H1 (cell line): ENCODE data around the gene KRTAP26-1. TPM values are rescaled to one million over a fixed set of nuclear protein-coding genes. Genes with fewer than 3 reads are reported as not detected.

Source experiments
- CTCF ChIA-PET: fragments of 300-600 bp; sonication (Branson Sonifier 250); formaldehyde crosslinking; loops from one replicate; lab custom pipeline; 2021; ENCODE audit not compliant: partially characterized antibody; lab: Charles Lee
- POLR2A ChIA-PET: fragments of 300-600 bp; sonication (Branson Sonifier 250); formaldehyde crosslinking; loops from one replicate; lab custom pipeline; 2021; ENCODE audit warnings: inconsistent platforms; ENCODE audit not compliant: partially characterized antibody; lab: Charles Lee
- DNase-seq, 2 experiments: peaks; one replicate each; pipeline versions ENCODE4 v3.0.0 to v3.0.0-alpha.2; 2010 to 2022; ENCODE audit warnings: low spot score in 2 of 2, low read depth in 1 of 2, mixed read lengths in 1 of 2
- FAIRE-seq: peaks from 2 replicates; lab custom pipeline; 2011; peaks lifted over from hg19 to GRCh38; lab: Jason Lieb, UNC
- H2AFZ ChIP-seq: 2 replicates; pipeline ENCODE4 v1.8.1; 2012; ENCODE audit warnings: low read length, inconsistent platforms
- H2AK5ac ChIP-seq: 2 replicates; pipeline ENCODE4 v1.6.1; 2013; ENCODE audit warnings: low read depth, low read length
- H2BK120ac ChIP-seq: replicated peaks from 2 replicates; pipeline ENCODE3; 2013; ENCODE audit warnings: low read depth, low read length, inconsistent platforms
- H2BK12ac ChIP-seq: 2 replicates; pipeline ENCODE4 v1.6.1; 2013; ENCODE audit warnings: low read depth, low read length
- H2BK15ac ChIP-seq: 2 replicates; pipeline ENCODE4 v1.6.1; 2013; ENCODE audit warnings: low read length
- H2BK20ac ChIP-seq: 2 replicates; pipeline ENCODE4 v1.6.1; 2013; ENCODE audit warnings: low read length
- H2BK5ac ChIP-seq: 2 replicates; pipeline ENCODE4 v1.6.1; 2013; ENCODE audit warnings: low read depth, low read length
- H3K14ac ChIP-seq: 2 replicates; pipeline ENCODE4 v1.6.1; 2013; ENCODE audit warnings: inconsistent platforms; ENCODE audit not compliant: insufficient read length
- H3K18ac ChIP-seq: 2 replicates; pipeline ENCODE4 v1.6.1; 2013; ENCODE audit warnings: low read length; ENCODE audit errors: extremely low read depth
- H3K23ac ChIP-seq: 2 replicates; pipeline ENCODE4 v1.6.1; 2013; ENCODE audit warnings: inconsistent platforms; ENCODE audit not compliant: insufficient read length
- H3K23me2 ChIP-seq: 2 replicates; pipeline ENCODE4 v1.6.1; 2013; ENCODE audit warnings: low read depth, low read length
- H3K27ac ChIP-seq: 2 replicates; pipeline ENCODE4 v1.6.1; 2011; ENCODE audit warnings: low read depth, low read length, inconsistent platforms
- H3K27me3 ChIP-seq, 4 experiments: replicated peaks in 1 of 4; 1 replicate in 1 of 4; 2 replicates in 3 of 4; pipeline versions ENCODE4 v1.6.1 to v1.8.1; 2011 to 2013; ENCODE audit warnings: low read length in 3 of 4, mild to moderate bottlenecking in 3 of 4, inconsistent platforms in 2 of 4, mixed read lengths in 2 of 4, moderate library complexity in 1 of 4; ENCODE audit not compliant: control insufficient read depth in 3 of 4, insufficient read depth in 3 of 4; ENCODE audit errors: extremely low read depth in 1 of 4
- H3K36me3 ChIP-seq, 4 experiments: 2 replicates each; pipeline versions ENCODE4 v1.6.1 to v1.8.1; 2011 to 2013; ENCODE audit warnings: mild to moderate bottlenecking in 4 of 4, low read length in 3 of 4, moderate library complexity in 2 of 4, control low read depth in 1 of 4, inconsistent platforms in 1 of 4; ENCODE audit not compliant: insufficient read depth in 4 of 4, control insufficient read depth in 2 of 4
- H3K4ac ChIP-seq: replicated peaks from 2 replicates; pipeline ENCODE3; 2013; ENCODE audit warnings: low read length, low read depth, mixed read lengths, inconsistent platforms; ENCODE audit not compliant: insufficient read length
- H3K4me1 ChIP-seq, 4 experiments: replicated peaks in 1 of 4; 1 replicate in 1 of 4; 2 replicates in 3 of 4; pipeline versions ENCODE4 v1.6.1 to v1.8.1; 2011 to 2013; ENCODE audit warnings: low read length in 3 of 4, inconsistent platforms in 2 of 4, mixed read lengths in 1 of 4; ENCODE audit not compliant: insufficient read depth in 4 of 4, control insufficient read depth in 3 of 4
- H3K4me2 ChIP-seq, 2 experiments: 2 replicates each; pipeline versions ENCODE4 v1.6.1 to v1.8.1; 2011 to 2013; ENCODE audit warnings: low read depth in 2 of 2, low read length in 2 of 2, control low read depth in 1 of 2, inconsistent platforms in 1 of 2, mild to moderate bottlenecking in 1 of 2; ENCODE audit not compliant: insufficient read depth in 1 of 2
- H3K4me3 ChIP-seq, 4 experiments: fragments of 200-600, 300-600 bp in 1 of 4; sonication (generic), shearing (Covaris generic), sonication (Bioruptor Twin) in 1 of 4; 2 replicates each; pipeline versions ENCODE4 v1.5.1 to v1.8.1; 2011 to 2016; ENCODE audit warnings: low read length in 4 of 4, low read depth in 3 of 4, control low read depth in 2 of 4, inconsistent platforms in 2 of 4, mild to moderate bottlenecking in 2 of 4, mixed read lengths in 1 of 4, moderate library complexity in 1 of 4; ENCODE audit not compliant: insufficient read depth in 2 of 4; ENCODE audit errors: extremely low read depth in 1 of 4
- H3K56ac ChIP-seq: replicated peaks from 2 replicates; pipeline ENCODE3; 2013; ENCODE audit warnings: low read depth, mild to moderate bottlenecking, mixed read lengths, low read length, inconsistent platforms; ENCODE audit not compliant: insufficient read length
- H3K79me1 ChIP-seq: 2 replicates; pipeline ENCODE4 v1.6.1; 2013; ENCODE audit warnings: low read depth, low read length, control low read depth
- H3K79me2 ChIP-seq, 2 experiments: 2 replicates each; pipeline versions ENCODE4 v1.6.1 to v1.8.1; 2012 to 2013; ENCODE audit warnings: low read length in 2 of 2, mild to moderate bottlenecking in 2 of 2, inconsistent platforms in 1 of 2; ENCODE audit not compliant: insufficient read depth in 2 of 2, control insufficient read depth in 1 of 2
- H3K9ac ChIP-seq, 4 experiments: replicated peaks in 1 of 4; 1 replicate in 1 of 4; 2 replicates in 3 of 4; pipeline versions ENCODE4 v1.6.1 to v1.8.1; 2011 to 2013; ENCODE audit warnings: low read depth in 3 of 4, low read length in 3 of 4, control low read depth in 2 of 4, mild to moderate bottlenecking in 2 of 4, moderate library complexity in 2 of 4, inconsistent platforms in 1 of 4; ENCODE audit errors: extremely low read depth in 1 of 4
- H3K9me3 ChIP-seq, 2 experiments: 2 replicates each; pipeline versions ENCODE4 v1.6.1 to v1.8.1; 2012 to 2013; ENCODE audit warnings: mild to moderate bottlenecking in 2 of 2, moderate library complexity in 2 of 2, control low read depth in 1 of 2, inconsistent platforms in 1 of 2, low read depth in 1 of 2, low read length in 1 of 2, mixed read lengths in 1 of 2; ENCODE audit not compliant: insufficient read depth in 2 of 2
- H4K20me1 ChIP-seq, 2 experiments: replicated peaks in 1 of 2; 2 replicates each; pipeline versions ENCODE3 to v1.8.1; 2011 to 2013; ENCODE audit warnings: inconsistent platforms in 2 of 2, low read length in 2 of 2, mild to moderate bottlenecking in 1 of 2; ENCODE audit not compliant: insufficient read depth in 2 of 2, control insufficient read depth in 1 of 2
- H4K5ac ChIP-seq: 2 replicates; pipeline ENCODE4 v1.6.1; 2013; ENCODE audit warnings: low read length, low read depth, mixed read lengths, inconsistent platforms; ENCODE audit not compliant: insufficient read length
- H4K8ac ChIP-seq: 2 replicates; pipeline ENCODE4 v1.8.0; 2013; ENCODE audit warnings: mild to moderate bottlenecking, moderate library complexity, low read length, inconsistent platforms; ENCODE audit not compliant: insufficient read depth; ENCODE audit errors: extremely low read depth
- H4K91ac ChIP-seq: replicated peaks from 2 replicates; pipeline ENCODE3; 2013; ENCODE audit warnings: low read length, mixed read lengths, inconsistent platforms; ENCODE audit not compliant: insufficient read length
- BRCA1 ChIP-seq: IDR thresholded peaks from 2 replicates; pipeline ENCODE4 v1.6.1; 2012; ENCODE audit warnings: low read depth, low read length, improper control_type of control experiment
- E2F6 ChIP-seq: IDR thresholded peaks from 2 replicates; pipeline ENCODE4 v1.6.1; 2012; ENCODE audit warnings: inconsistent platforms
- HDAC2 ChIP-seq, 2 experiments: fragments of 300-600 bp in 1 of 2; sonication (generic) in 1 of 2; IDR thresholded peaks; 2 replicates each; pipeline ENCODE4 v1.6.1; 2011 to 2012; ENCODE audit warnings: low read depth in 2 of 2, low read length in 2 of 2, mild to moderate bottlenecking in 2 of 2, moderate library complexity in 2 of 2, borderline replicate concordance in 1 of 2, inconsistent platforms in 1 of 2
- POLR2A ChIP-seq, 2 experiments: IDR thresholded peaks; 1 replicate in 1 of 2; 2 replicates in 1 of 2; pipeline ENCODE4 v1.6.1; 2011; ENCODE audit warnings: low read depth in 2 of 2, low read length in 2 of 2, mild to moderate bottlenecking in 2 of 2; ENCODE audit errors: control extremely low read depth in 1 of 2
- RFX5 ChIP-seq: IDR thresholded peaks from 2 replicates; pipeline ENCODE4 v1.6.1; 2011; ENCODE audit warnings: low read depth, low read length, improper control_type of control experiment, borderline replicate concordance
- SAP30 ChIP-seq: fragments of 300-600 bp; sonication (generic); IDR thresholded peaks from 2 replicates; pipeline ENCODE4 v1.7.1; 2012; ENCODE audit warnings: low read length, moderate library complexity, mild to moderate bottlenecking, inconsistent platforms; ENCODE audit not compliant: insufficient read depth, insufficient replicate concordance
- SP4 ChIP-seq: IDR thresholded peaks from 2 replicates; pipeline ENCODE4 v1.6.1; 2012; ENCODE audit warnings: low read length, inconsistent platforms
- TAF1 ChIP-seq: IDR thresholded peaks from 2 replicates; pipeline ENCODE4 v1.6.1; 2011; ENCODE audit warnings: mild to moderate bottlenecking, low read depth, low read length
- YY1 ChIP-seq: IDR thresholded peaks from 2 replicates; pipeline ENCODE4 v1.6.1; 2011; ENCODE audit warnings: low read depth, mild to moderate bottlenecking, low read length
- WGBS, 2 experiments: shearing (Covaris generic) in 1 of 2; methylation state at CpG; one replicate each; pipeline versions ENCODE4 v1.1.6 to v1.1.7; 2013 to 2015; ENCODE audit warnings: low lambda C conversion rate in 2 of 2, mixed read lengths in 2 of 2, inconsistent platforms in 1 of 2, low coverage in 1 of 2, missing lambda C conversion rate in 1 of 2; ENCODE audit not compliant: insufficient replicate concordance in 2 of 2, insufficient coverage in 1 of 2, insufficient read length in 1 of 2; ENCODE audit errors: extremely low coverage in 1 of 2, missing lambda C conversion rate in 1 of 2; 5-methylcytosine and 5-hydroxymethylcytosine counted together
- polyA plus RNA-seq, 7 experiments: library from polyadenylated mRNA; depleted of rRNA in 3 of 7; stranded (reverse) in 5 of 7; unstranded in 2 of 7; fragments of >200 nt in 5 of 7; fragments of 200-250 nt in 2 of 7; gene quantifications; 1 replicate in 5 of 7; 2 replicates in 1 of 7; 4 replicates in 1 of 7; pipeline versions ENCODE4 v1.2.1 to v1.2.3, GENCODE V29; 2011 to 2013; ENCODE audit warnings: missing spikeins in 2 of 7, mixed read lengths in 2 of 7
- total RNA-seq: library from RNA; stranded (reverse); fragmentation: NEBNext Ultra II Directional; extraction: Animal tissue kit (Norgen Biotek cat#: 25700); gene quantifications from 2 replicates; pipeline ENCODE4 v1.2.1, GENCODE V29; 2021

Gene KRTAP26-1
- total and polyA plus RNA-seq, 2 of the 8 experiments (the other 6 are each of a cell fraction or from before 2014, with no cell fraction given) = not detected

DNA sequence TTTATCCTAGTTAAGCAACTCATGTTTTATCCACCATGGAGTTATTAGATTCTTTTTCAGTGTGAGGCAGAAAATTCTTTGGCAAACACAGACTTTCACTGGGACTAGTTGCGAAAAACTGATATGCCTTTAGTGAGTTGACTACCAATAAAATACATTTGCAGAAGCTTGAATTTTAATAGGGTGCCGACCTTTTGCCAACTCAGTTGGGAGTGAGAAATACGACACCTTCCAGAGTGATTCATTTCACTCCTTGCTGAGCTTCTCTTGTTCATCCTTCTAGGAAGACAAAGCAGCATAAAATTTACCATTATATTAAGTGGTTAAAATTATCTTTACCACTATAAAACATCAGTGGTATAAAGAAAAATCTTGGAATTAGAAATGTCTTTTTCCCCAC is 29.5 kb upstream of the KRTAP26-1 start:
- Histone ChIP-seq H2BK20ac (no peak overlapping the region), H3K36me3 (no peaks in the 10 kb centered on the region), H3K79me2 (no peaks in the 10 kb centered on the region), H3K14ac (no peak overlapping the region), H3K4me2 (no peak overlapping the region; a peak in 1 of 4 replicates), H2BK12ac (no peak overlapping the region), H3K9me3 (no peaks in the 10 kb centered on the region), H4K20me1 (no peaks in the 10 kb centered on the region), H3K56ac (no peak overlapping the region), H2AFZ (no peak overlapping the region), H3K9ac (no peak overlapping the region), H3K4me1 (peaks cover 0 to 2% (median 0%) of the 10 kb centered on the region in 4 experiments; a peak in 2 of 7 replicates), H2BK5ac (no peak overlapping the region), H3K23me2 (no peaks in the 10 kb centered on the region), H4K5ac (no peak overlapping the region), H4K8ac (no peak overlapping the region), H2BK120ac (no peak overlapping the region), H4K91ac (no peak overlapping the region), H3K18ac (no peak overlapping the region), H3K79me1 (no peaks in the 10 kb centered on the region), H3K4me3 (no peak overlapping the region), H3K27ac (no peak overlapping the region), H2AK5ac (no peak overlapping the region), H3K4ac (no peak overlapping the region), H2BK15ac (no peak overlapping the region), H3K27me3 (no peaks in the 10 kb centered on the region), H3K23ac (no peak overlapping the region)
- no peak for FAIRE-seq
- TF ChIP-seq E2F6 (no peak), SAP30 (no peak), YY1 (no peak), RFX5 (no peak), POLR2A (IDR thresholded peaks at IDR 0.05; ENCODE audit: control extremely low read depth in 1 of 2, low read depth in 2 of 2, low read length in 2 of 2) (no peak), TAF1 (no peak), SP4 (no peak), HDAC2 (IDR thresholded peaks at IDR 0.05; ENCODE audit: borderline replicate concordance in 1 of 2, low read depth in 2 of 2, low read length in 2 of 2) (no peak), BRCA1 (no peak)
- 71% methylated on average over 3 of the region's 3 CpGs; no CpG with 5 or more reads in 1 of the 2 experiments for WGBS, 2 experiments
- ChIA-PET POLR2A (interaction anchor here (0.6 kb wide), 1 partner anchor 742 kb away, joined by 3 read pairs; no protein-coding TSS in a partner anchor), CTCF (interaction anchor here (1.1 to 1.7 kb wide), 6 partner anchors 8 to 114 kb away, joined by 3 to 8 read pairs (median 3); no protein-coding TSS in a partner anchor)
- DNase-seq = no peak
